ENCODE data around the gene HAUS5. TPM values are rescaled to one million over a fixed set of nuclear protein-coding genes. Genes with fewer than 3 reads are reported as not detected.
"Not testable (repeated sequence)": the region's sequence is repeated elsewhere in the genome, so short reads cannot be mapped to it uniquely, and the experiment has no call there.

Gene HAUS5
- total RNA-seq, 1 donor from 2014 or later: 13.5 TPM

GRCh38 chr19:35601971-35602370, 10.6 kb upstream of the HAUS5 start:
- intact Hi-C loops (cut with DNase I): no loop called here
- DNase-seq (ENCODE audit: low spot score): no peak

DNA sequence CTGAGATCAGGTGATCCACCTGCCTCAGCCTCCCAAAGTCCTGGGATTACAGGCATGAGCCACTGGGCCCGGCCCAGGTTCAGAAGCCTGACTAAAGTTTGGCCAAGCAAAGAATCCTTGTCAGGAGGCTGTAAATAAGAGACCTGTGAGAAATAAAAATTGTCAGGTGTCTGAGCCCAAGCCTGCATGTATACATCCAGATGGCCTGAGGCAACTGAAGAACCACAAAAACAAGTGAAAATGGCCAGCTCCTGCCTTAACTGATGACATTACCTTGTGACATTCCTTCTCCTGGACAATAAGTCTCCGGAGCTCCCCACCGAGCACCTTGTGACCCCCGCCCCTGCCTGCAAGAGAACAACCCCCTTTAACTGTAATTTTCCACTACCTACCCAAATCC, 8.1 kb upstream of the HAUS5 start:
- ATAC-seq; intact Hi-C loops (cut with DNase I); DNase-seq (ENCODE audit: low spot score): not testable (repeated sequence)

More at GRCh38 chr19:35601971-35602370, 10.6 kb upstream of the HAUS5 start:
- ATAC-seq: no peak

DNA sequence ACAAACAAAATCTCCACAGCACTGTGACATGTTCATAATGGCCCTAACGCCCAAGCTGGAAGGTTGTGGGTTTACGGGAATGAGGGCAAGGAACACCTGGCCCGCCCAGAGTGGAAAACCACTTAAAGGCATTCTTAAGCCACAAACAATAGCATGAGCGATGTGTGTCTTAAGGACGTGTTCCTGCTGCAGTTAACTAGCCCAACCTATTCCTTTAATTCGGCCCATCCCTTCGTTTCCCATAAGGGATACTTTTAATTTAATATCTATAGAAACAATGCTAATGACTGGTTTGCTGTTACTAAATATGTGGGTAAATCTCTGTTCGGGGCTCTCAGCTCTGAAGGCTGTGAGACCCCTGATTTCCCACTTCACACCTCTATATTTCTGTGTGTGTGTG, 5.4 kb upstream of the HAUS5 start:
- ATAC-seq; intact Hi-C loops (cut with DNase I); DNase-seq (ENCODE audit: low spot score): not testable (repeated sequence)

- ATAC-seq (no peak), DNase-seq (ENCODE audit: low spot score) (no peak)
- intact Hi-C loops (cut with DNase I): no loop called here
These were observed 4.9 kb upstream of the HAUS5 start for GRCh38 chr19:35607661-35608060.

DNA sequence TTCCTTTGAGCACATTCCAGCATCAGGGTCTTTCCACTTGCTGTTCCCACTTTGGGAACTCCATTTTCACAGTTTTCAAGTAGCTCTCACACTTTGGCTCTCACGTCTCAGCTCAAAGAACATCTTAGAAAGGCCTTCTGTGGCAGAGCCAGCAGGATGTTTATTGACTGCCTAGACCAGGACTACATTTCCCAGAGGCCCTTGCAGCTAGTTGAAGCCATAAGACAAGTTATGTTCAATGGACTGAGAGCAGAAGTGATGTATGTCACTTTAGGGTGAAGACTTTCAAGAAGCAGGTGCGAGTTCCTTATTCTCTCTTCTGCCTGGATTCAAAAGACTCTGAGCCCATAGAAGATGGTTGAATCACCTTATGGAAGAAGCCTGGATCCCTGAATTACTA, 4.3 kb upstream of the HAUS5 start:
- DNase-seq (ENCODE audit: low spot score): no peak
- intact Hi-C loops (cut with DNase I): no loop called here
- no peak for ATAC-seq

DNA sequence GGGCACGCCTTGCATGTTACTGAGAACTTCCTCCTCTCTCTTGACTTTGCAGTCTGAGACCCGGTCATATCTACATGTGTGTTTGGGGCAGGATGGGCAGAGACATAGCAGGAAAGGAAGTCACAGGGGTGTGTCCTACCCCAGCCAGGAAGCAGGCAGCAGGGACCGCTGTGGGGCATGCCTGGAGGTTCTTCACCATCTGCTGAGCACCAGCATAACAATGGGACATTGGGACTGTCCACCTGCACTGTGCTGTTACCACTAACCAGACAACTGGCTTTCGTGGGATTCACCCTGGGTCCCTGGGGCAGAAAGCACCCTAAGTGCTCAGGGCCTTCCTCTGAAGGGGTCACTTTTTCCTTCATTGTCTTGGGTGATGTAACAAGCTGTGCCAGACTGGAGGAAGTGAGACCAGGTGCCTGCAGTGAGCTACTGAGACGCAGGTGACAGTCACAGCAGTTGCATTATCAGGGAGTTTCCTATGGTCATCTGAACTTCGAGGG, 2.6 kb upstream of the HAUS5 start:
- intact Hi-C loops (cut with DNase I): no loop called here
- ATAC-seq: no peak
- no peak for DNase-seq (ENCODE audit: low spot score)

DNA sequence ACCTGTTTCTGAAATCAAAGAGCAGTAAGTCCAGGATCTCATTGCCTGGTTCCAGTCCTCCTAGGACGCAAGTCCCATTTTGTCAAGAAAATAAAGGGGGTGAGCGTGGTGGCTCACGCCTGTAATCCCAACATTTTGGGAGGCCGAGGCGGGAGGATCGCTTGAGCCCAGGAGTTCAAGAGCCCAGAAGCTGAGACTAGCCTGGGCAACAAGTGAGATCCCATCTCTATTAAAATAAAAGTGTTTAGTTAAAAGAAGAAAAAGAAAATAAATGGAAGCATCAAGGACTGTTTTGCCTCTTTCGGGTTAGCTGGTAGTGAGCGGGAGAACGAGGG, 344 bp upstream of the HAUS5 start:
- DNase-seq (ENCODE audit: low spot score) (no peak), ATAC-seq (peak; percentile 6)
- intact Hi-C loops (cut with DNase I): no loop called here

DNA sequence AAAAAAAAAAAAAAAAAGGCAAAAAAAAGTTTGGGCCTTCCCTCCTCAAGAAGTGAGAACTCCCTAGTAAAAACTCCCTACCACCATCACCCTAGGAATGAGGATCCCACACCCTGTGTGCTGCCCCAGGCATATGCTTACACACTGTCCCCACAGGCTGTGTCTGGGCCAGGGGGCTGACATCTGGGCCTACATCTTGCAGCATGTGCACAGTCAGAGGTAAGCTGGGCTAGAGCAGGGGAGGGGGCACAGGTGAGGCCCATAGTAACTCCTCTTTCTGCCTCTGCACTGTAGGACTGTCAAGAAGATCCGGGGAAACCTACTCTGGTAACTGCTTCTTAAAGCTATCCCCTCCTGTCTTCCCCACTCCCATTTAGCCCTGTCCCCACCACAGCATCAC, 1.0 kb downstream of the HAUS5 start:
- ATAC-seq: no peak
- no peak for DNase-seq (ENCODE audit: low spot score)
- intact Hi-C loops (cut with DNase I): no loop called here

DNA sequence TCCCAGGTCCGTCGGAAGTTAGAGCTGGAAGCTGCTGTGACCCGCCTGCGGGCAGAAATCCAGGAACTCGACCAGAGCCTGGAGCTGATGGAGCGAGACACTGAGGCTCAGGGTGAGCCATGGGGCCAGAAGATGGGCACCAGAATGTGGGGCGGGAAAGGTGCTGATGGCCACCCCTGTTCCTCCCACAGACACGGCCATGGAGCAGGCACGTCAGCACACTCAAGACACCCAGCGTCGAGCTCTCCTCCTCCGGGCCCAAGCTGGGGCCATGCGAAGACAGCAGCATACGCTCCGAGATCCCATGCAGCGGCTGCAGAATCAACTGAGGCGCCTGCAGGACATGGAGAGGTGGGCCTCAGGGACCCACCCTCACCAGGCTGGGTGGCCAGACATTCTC, 2.5 kb downstream of the HAUS5 start:
- intact Hi-C loops (cut with DNase I): no loop called here
- DNase-seq (ENCODE audit: low spot score): no peak
- no peak for ATAC-seq

GRCh38 chr19:35618857-35619256, 6.3 kb downstream of the HAUS5 start:
- DNase-seq (ENCODE audit: low spot score): no peak
- no peak for ATAC-seq
- intact Hi-C loops (cut with DNase I): no loop called here

- intact Hi-C loops (cut with DNase I): no loop called here
- DNase-seq (ENCODE audit: low spot score) (no peak), ATAC-seq (no peak)
These were observed 6.9 kb downstream of the HAUS5 start for GRCh38 chr19:35619290-35619923.

- DNase-seq (ENCODE audit: low spot score) (no peak), ATAC-seq (no peak)
- intact Hi-C loops (cut with DNase I): no loop called here
These were observed 7.5 kb downstream of the HAUS5 start for GRCh38 chr19:35620001-35620400.

GRCh38 chr19:35621708-35622107, 9.2 kb downstream of the HAUS5 start:
- DNase-seq (ENCODE audit: low spot score) (no peak), ATAC-seq (no peak)
- intact Hi-C loops (cut with DNase I): no loop called here

DNA sequence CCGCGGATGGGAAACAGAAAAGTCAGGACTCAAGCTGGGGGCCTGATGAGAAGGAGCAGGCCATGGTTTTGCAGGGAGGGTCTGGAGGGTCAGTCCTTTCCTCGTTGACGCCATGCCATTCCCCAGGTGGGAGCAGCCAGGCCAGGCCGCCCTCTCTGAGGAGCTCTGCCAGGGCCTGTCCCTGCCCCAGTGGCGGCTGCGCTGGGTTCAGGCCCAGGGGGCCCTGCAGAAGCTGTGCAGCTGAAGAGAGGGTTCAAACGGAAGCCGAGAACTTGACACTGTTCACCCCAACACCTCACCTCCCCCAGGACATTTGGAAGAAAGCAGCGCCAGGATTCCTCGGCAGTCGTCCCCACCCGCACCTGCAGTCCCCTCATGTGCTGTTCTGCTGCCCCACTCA, 10.2 kb downstream of the HAUS5 start:
- DNase-seq (ENCODE audit: low spot score) (no peak), ATAC-seq (no peak)
- intact Hi-C loops (cut with DNase I): no loop called here

- ATAC-seq: no peak
- no peak for DNase-seq (ENCODE audit: low spot score)
- intact Hi-C loops (cut with DNase I): no loop called here
These were observed 10.9 kb downstream of the HAUS5 start for GRCh38 chr19:35623327-35624010.

DNA sequence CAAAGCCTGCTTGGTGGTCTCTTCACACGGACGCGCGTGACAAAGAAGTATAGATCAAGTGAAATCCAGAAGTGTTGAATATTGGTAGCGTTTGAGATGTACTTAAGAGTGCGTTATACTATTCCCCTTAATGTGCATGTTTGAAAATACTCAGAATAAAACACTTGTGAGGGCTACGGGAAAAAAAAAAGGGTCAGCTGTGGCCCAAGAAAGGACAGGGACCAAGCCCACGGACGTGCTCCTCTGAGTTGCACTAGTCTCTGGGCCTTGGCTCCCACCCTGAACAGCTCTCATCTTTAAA, 15.7 kb downstream of the HAUS5 start:
- no peak for DNase-seq (ENCODE audit: low spot score)
- ATAC-seq: no peak
- intact Hi-C loops (cut with DNase I): no loop called here

- DNase-seq (ENCODE audit: low spot score) (peak; percentile 98), ATAC-seq (peak; percentile 100)
- intact Hi-C loops (cut with DNase I): no loop called here
These were observed 16.2 kb downstream of the HAUS5 start, which contains the start of gene RBM42 for GRCh38 chr19:35628565-35629331. RBM42 (plus strand) TSS chr19:35629036; CDS start chr19:35629154, 118 bp downstream.

DNA sequence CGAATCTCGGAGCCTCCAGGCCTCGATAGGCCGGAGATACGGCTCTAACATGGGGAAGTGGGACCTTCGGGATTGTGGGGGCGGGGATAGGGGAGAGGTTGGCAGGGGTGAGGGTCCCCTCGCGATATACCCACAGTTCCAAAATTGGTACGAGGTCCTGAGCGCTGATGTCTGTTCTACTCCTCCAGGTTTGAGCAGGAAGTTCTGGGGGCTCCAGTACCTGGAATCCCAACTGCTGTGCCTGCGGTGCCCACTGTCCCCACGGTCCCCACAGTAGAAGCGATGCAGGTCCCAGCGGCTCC, 16.7 kb downstream of the HAUS5 start:
- no peak for DNase-seq (ENCODE audit: low spot score)
- ATAC-seq: peak; percentile 1
- intact Hi-C loops (cut with DNase I): no loop called here

GRCh38 chr19:35633727-35634440, 21.3 kb downstream of the HAUS5 start:
- DNase-seq (ENCODE audit: low spot score): no peak
- intact Hi-C loops (cut with DNase I): no loop called here
- no peak for ATAC-seq

DNA sequence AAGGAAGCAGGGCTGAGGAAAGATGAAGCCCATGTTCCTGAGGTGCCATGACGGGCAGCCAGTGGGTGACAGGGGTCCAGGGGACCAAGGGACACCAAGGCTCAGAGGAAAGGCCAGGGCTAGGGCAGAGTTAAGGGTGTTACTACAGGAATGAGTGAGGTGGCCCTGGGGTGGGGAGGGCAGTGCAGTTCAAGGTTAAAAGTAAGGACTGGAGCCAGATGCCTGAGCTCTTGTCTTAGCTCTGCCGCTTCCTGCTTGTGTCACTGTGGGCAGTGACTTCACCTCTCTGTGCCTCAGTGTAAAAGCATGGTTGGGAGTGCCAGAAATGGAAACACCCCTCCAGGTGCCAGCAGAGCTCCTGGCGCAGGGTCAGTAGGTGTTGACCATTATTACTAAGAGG, 24.1 kb downstream of the HAUS5 start:
- ATAC-seq: no peak
- intact Hi-C loops (cut with DNase I): no loop called here
- no peak for DNase-seq (ENCODE audit: low spot score)

Data from sciatic nerve (tissue), 2 donors.